HTERT RPE-1 (cell line): Measurements from ENCODE around the gene HOXA9.

ENCODE experiments used
- in situ Hi-C: fragments of 300-500 bp; cut with MboI; formaldehyde crosslinking; loops from 4 replicates; pipeline ENCODE4 v1.14.3; 2020; ENCODE audit warnings: low sequenced_read_pairs

HOXA9 gene

GRCh38 chr7:27177795-27178320, 12.5 kb upstream of the HOXA9 start:
- in situ Hi-C loops, result no loop called here

- in situ Hi-C loops, result no loop called here
Observed at GRCh38 chr7:27176962-27177794, 11.8 kb upstream of the HOXA9 start.

- in situ Hi-C loops, result no loop called here
Observed at GRCh38 chr7:27176524-27176845, 11.1 kb upstream of the HOXA9 start.

GRCh38 chr7:27175626-27176523, 10.5 kb upstream of the HOXA9 start:
- in situ Hi-C loops, result no loop called here

GRCh38 chr7:27174874-27175625, 9.7 kb upstream of the HOXA9 start:
- in situ Hi-C loops, result no loop called here

GRCh38 chr7:27173956-27174873, 8.9 kb upstream of the HOXA9 start, which contains the start of gene HOXA10:
HOXA10 (minus strand) TSS chr7:27174320; CDS start chr7:27174306, 14 bp downstream.
- in situ Hi-C loops, result no loop called here

- in situ Hi-C loops, result no loop called here
Observed at GRCh38 chr7:27173511-27173955, 8.2 kb upstream of the HOXA9 start.

- in situ Hi-C loops, result no loop called here
Observed at GRCh38 chr7:27172823-27173510, 7.6 kb upstream of the HOXA9 start.

GRCh38 chr7:27172315-27172774, 7.0 kb upstream of the HOXA9 start:
- in situ Hi-C loops, result no loop called here

- in situ Hi-C loops, result no loop called here
Observed at GRCh38 chr7:27171637-27172314, 6.4 kb upstream of the HOXA9 start.

GRCh38 chr7:27171325-27171636, 5.9 kb upstream of the HOXA9 start:
- in situ Hi-C loops, result no loop called here

GRCh38 chr7:27170426-27171324, 5.3 kb upstream of the HOXA9 start:
- in situ Hi-C loops, result no loop called here

GRCh38 chr7:27169658-27170425, 4.5 kb upstream of the HOXA9 start:
- in situ Hi-C loops, result no loop called here

GRCh38 chr7:27168265-27168947, 3.1 kb upstream of the HOXA9 start:
- in situ Hi-C loops, result no loop called here

GRCh38 chr7:27167916-27168264, 2.6 kb upstream of the HOXA9 start:
- in situ Hi-C loops, result no loop called here
